Transverse colon (tissue), 3 donors: ENCODE measurements around the gene MKI67.

Source experiments
- EP300 ChIP-seq: sonication (generic); formaldehyde crosslinking; IDR thresholded peaks from one replicate; pipeline ENCODE4 v1.6.1; 2017; ENCODE audit warnings: antibody characterized with exemption, low read depth
- TF ChIP-seq, protein P1 (sequence below), 5 experiments: fragments of 200-600 bp in 3 of 5; fragments of 450-650 bp in 2 of 5; sonication (generic) in 3 of 5; IDR thresholded peaks; 1 replicate in 2 of 5; 2 replicates in 3 of 5; pipeline ENCODE4 v1.5.1; 2016 to 2017; ENCODE audit warnings: antibody characterized with exemption in 5 of 5, inconsistent platforms in 3 of 5, mild to moderate bottlenecking in 2 of 5, moderate library complexity in 1 of 5

DNA sequence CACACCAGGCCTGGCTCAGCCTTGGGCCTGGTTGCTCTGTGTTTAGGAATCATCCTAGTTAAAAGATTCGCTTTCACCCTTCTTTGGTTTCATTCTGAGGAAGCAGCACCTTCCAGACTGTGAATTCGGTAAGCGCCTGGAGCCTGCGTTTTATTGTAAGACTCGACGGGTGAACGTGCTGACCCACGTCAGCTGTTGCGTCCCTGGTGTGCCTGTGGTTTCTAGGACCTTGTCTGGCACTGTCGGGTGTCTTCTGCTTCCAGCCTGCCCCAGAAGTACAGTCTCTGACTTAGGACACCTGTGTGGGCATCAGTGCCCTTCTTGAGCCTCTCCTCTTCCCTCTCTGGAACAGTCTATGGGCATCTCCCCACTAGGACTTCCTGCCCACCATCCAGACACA lies 26.3 kb downstream of the MKI67 start:
- TF ChIP-seq EP300 = no peak
- TF ChIP-seq, protein P1, sequence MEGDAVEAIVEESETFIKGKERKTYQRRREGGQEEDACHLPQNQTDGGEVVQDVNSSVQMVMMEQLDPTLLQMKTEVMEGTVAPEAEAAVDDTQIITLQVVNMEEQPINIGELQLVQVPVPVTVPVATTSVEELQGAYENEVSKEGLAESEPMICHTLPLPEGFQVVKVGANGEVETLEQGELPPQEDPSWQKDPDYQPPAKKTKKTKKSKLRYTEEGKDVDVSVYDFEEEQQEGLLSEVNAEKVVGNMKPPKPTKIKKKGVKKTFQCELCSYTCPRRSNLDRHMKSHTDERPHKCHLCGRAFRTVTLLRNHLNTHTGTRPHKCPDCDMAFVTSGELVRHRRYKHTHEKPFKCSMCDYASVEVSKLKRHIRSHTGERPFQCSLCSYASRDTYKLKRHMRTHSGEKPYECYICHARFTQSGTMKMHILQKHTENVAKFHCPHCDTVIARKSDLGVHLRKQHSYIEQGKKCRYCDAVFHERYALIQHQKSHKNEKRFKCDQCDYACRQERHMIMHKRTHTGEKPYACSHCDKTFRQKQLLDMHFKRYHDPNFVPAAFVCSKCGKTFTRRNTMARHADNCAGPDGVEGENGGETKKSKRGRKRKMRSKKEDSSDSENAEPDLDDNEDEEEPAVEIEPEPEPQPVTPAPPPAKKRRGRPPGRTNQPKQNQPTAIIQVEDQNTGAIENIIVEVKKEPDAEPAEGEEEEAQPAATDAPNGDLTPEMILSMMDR (IDR thresholded peaks at IDR 0.05) = no peak
